Aorta (tissue), 5 donors: ENCODE data around the gene MTFR1L. TPM values are rescaled to one million over a fixed set of nuclear protein-coding genes. Genes with fewer than 3 reads are reported as not detected.

Experiments used
- ATAC-seq: fragments of 200-7000 bp; cut with Tn5 transposase; one replicate; pipeline ENCODE4 v1.9.1; 2022; ENCODE audit warnings: moderate library complexity; ENCODE audit not compliant: low FRiP score
- DNase-seq, 2 donors: peaks; one replicate each; pipeline ENCODE4 v3.0.0-alpha.2; 2020
- H3K27ac ChIP-seq, 2 donors: one replicate each; pipeline ENCODE4 v1.5.1; 2013; ENCODE audit warnings: low read length in 2 of 2, mild to moderate bottlenecking in 2 of 2, moderate library complexity in 2 of 2, control low read depth in 1 of 2, inconsistent platforms in 1 of 2, low read depth in 1 of 2
- H3K27me3 ChIP-seq, 2 donors: one replicate each; pipeline ENCODE4 v1.6.1; 2013; ENCODE audit warnings: control low read depth in 1 of 2, low read length in 1 of 2, mild to moderate bottlenecking in 1 of 2, moderate library complexity in 1 of 2; ENCODE audit not compliant: insufficient read depth in 2 of 2, control insufficient read depth in 1 of 2
- H3K36me3 ChIP-seq, 2 donors: one replicate each; pipeline ENCODE4 v1.6.1; 2013; ENCODE audit warnings: control low read depth in 1 of 2, low read length in 1 of 2, mild to moderate bottlenecking in 1 of 2; ENCODE audit not compliant: insufficient read depth in 2 of 2, control insufficient read depth in 1 of 2
- H3K4me1 ChIP-seq, 2 donors: one replicate each; pipeline ENCODE4 v1.6.1; 2013; ENCODE audit warnings: low read length in 2 of 2, control low read depth in 1 of 2, mild to moderate bottlenecking in 1 of 2, moderate library complexity in 1 of 2; ENCODE audit not compliant: insufficient read depth in 2 of 2, control insufficient read depth in 1 of 2
- H3K4me3 ChIP-seq, 2 donors: one replicate each; pipeline ENCODE4 v1.5.1; 2013; ENCODE audit warnings: low read length in 2 of 2, control low read depth in 1 of 2, mild to moderate bottlenecking in 1 of 2
- H3K9me3 ChIP-seq: one replicate; pipeline ENCODE4 v1.6.1; 2013; ENCODE audit warnings: mild to moderate bottlenecking, low read length; ENCODE audit not compliant: control insufficient read depth
- WGBS, 2 donors: extraction: QIAGEN DNeasy Blood & Tissue Kit; methylation state at CpG; one replicate each; pipeline ENCODE4 v1.1.7; 2013; 5-methylcytosine and 5-hydroxymethylcytosine counted together
- intact Hi-C, 2 donors: fragments of 100-400 bp; cut with DNase I; formaldehyde crosslinking; loops; one replicate each; pipeline versions ENCODE4 v1.14.2 to v1.15.0; 2022
- polyA plus RNA-seq, 2 donors: library from polyadenylated mRNA; stranded (reverse); fragments of 200-250 nt; gene quantifications; one replicate each; pipeline ENCODE4 v1.2.3, GENCODE V29; 2013
- total RNA-seq, 2 donors: library from RNA; stranded (reverse); fragmentation: NEBNext Ultra II Directional; extraction: Animal tissue kit (Norgen Biotek cat#: 25700); gene quantifications; one replicate each; pipeline ENCODE4 v1.2.1, GENCODE V29; 2021
- donor health status: healthy with polysubstance abuse.
- donor health status: Bipolar disorder and iron deficiency.
- donor health status: DM: no; HTN: no; CAD: no.
- donor health status: DM: no; HTN: no; CAD: no.
- donor health status: DM: yes; HTN: yes; CAD: no.

The MTFR1L gene
- total and polyA plus RNA-seq, 4 donors = 52.2 to 72.3 (median 56.8) TPM

DNA sequence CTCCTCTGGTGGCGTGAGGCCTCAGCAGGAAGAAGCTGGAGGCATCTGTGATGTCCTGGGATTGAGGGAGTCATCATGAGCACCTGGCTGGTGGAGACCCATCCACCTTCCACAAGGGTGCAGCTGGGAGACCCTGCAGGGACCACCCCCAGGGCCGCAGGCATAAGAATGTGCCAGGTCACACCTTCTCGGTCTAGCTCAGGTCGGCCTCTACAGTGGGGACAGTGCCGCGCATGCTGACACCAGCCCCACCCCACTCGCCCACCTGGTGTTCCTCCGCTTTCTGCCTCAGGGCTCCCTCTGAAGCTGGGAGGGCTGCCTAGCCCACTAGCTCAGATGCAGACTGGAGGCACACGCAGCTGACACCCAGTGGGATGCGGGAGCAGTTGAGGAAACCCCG lies 61.5 kb downstream of the MTFR1L start:
- no peaks in the 10 kb centered on the region for H3K9me3 ChIP-seq
- no peak for ATAC-seq
- intact Hi-C loops = no loop called here
- no peak overlapping the region for H3K4me3 ChIP-seq
- no peak overlapping the region for H3K27ac ChIP-seq
- H3K27me3 ChIP-seq = no peaks in the 10 kb centered on the region
- H3K4me1 ChIP-seq = no peaks in the 10 kb centered on the region
- no peaks in the 10 kb centered on the region for H3K36me3 ChIP-seq
- peak in 1 of 2 donors; percentile 61 for DNase-seq
- WGBS, 2 donors = 88 to 94% methylated on average over 11 of the region's 11 CpGs

Other genes starting within 250 kb of the MTFR1L start
- gene MAN1C1, start 203.2 kb upstream of the MTFR1L start, total RNA-seq = 10 to 100 TPM; 13.5 to 32.2 TPM
- gene MAN1C1, start 203.2 kb upstream of the MTFR1L start, polyA plus RNA-seq = 10 to 100 TPM in 1 of 2 donors, 1 to 10 TPM in 1; 2.8 to 15.5 TPM
- 10 to 100 TPM; 68.0 to 79.4 TPM for gene SELENON, start 19.8 kb upstream of the MTFR1L start, total RNA-seq
- gene SELENON, start 19.8 kb upstream of the MTFR1L start, polyA plus RNA-seq = 10 to 100 TPM; 13.1 to 36.9 TPM
- gene AUNIP, start 39.5 kb downstream of the MTFR1L start, total RNA-seq = not detected
- gene AUNIP, start 39.5 kb downstream of the MTFR1L start, polyA plus RNA-seq = not detected
- gene PAQR7, start 55.8 kb downstream of the MTFR1L start, total RNA-seq = 10 to 100 TPM in 1 of 2 donors, 1 to 10 TPM in 1; 6.4 to 11.3 TPM
- gene PAQR7, start 55.8 kb downstream of the MTFR1L start, polyA plus RNA-seq = 1 to 10 TPM; 7.9 to 8.5 TPM
- 10 to 100 TPM; 34.5 to 37.6 TPM for gene STMN1, start 86.5 kb downstream of the MTFR1L start, total RNA-seq
- 10 to 100 TPM; 28.2 to 56.1 TPM for gene STMN1, start 86.5 kb downstream of the MTFR1L start, polyA plus RNA-seq
- 1 to 10 TPM; 4.8 to 6.4 TPM for gene PAFAH2, start 178.1 kb downstream of the MTFR1L start, total RNA-seq
- gene PAFAH2, start 178.1 kb downstream of the MTFR1L start, polyA plus RNA-seq = 1 to 10 TPM; 3.7 to 4.9 TPM
- gene EXTL1, start 201.8 kb downstream of the MTFR1L start, total RNA-seq = 1 to 10 TPM in 1 of 2 donors, under 1 TPM in 1; 0.29 to 1.3 TPM
- gene EXTL1, start 201.8 kb downstream of the MTFR1L start, polyA plus RNA-seq = under 1 TPM in 1 of 2 donors, not detected in 1; 0.33 TPM
- not detected for gene SLC30A2, start 226.2 kb downstream of the MTFR1L start, total RNA-seq
- gene SLC30A2, start 226.2 kb downstream of the MTFR1L start, polyA plus RNA-seq = under 1 TPM in 1 of 2 donors, not detected in 1; 0.13 TPM
- under 1 TPM; 0.19 to 0.24 TPM for gene TRIM63, start 247.7 kb downstream of the MTFR1L start, total RNA-seq
- gene TRIM63, start 247.7 kb downstream of the MTFR1L start, polyA plus RNA-seq = 1 to 10 TPM in 1 of 2 donors, under 1 TPM in 1; 0.36 to 1.5 TPM